ENCODE data around the gene JMJD6.

The JMJD6 gene

GRCh38 chr17:76723812-76724211 lies 2.6 kb downstream of the JMJD6 start:
- TF ChIP-seq SIN3A (IDR thresholded peaks at IDR 0.05; ENCODE audit: borderline replicate concordance, insufficient read depth, low read length) (no peak), TAF1 (IDR thresholded peaks at IDR 0.05; ENCODE audit: borderline replicate concordance, insufficient read depth, low read length) (no peak), FOXP2 (optimal IDR thresholded peaks at IDR 0.05; ENCODE audit: borderline replicate concordance, extremely low read depth, extremely low read length, insufficient read depth) (no peak), REST (IDR thresholded peaks at IDR 0.05; ENCODE audit: insufficient read depth in 1 of 2, low read depth in 2 of 2, low read length in 2 of 2) (no peak), POLR2AphosphoS5 (IDR thresholded peaks at IDR 0.05; ENCODE audit: low read depth, low read length) (no peak)

GRCh38 chr17:76722279-76722678 lies 4.1 kb downstream of the JMJD6 start:
- TF ChIP-seq REST (IDR thresholded peaks at IDR 0.05; ENCODE audit: insufficient read depth in 1 of 2, low read depth in 2 of 2, low read length in 2 of 2) = no peak
- TF ChIP-seq FOXP2 (optimal IDR thresholded peaks at IDR 0.05; ENCODE audit: borderline replicate concordance, extremely low read depth, extremely low read length, insufficient read depth) = no peak
- TF ChIP-seq TAF1 (IDR thresholded peaks at IDR 0.05; ENCODE audit: borderline replicate concordance, insufficient read depth, low read length) = no peak
- no peak for TF ChIP-seq POLR2AphosphoS5 (IDR thresholded peaks at IDR 0.05; ENCODE audit: low read depth, low read length)
- TF ChIP-seq SIN3A (IDR thresholded peaks at IDR 0.05; ENCODE audit: borderline replicate concordance, insufficient read depth, low read length) = no peak

GRCh38 chr17:76721463-76721862 lies 4.9 kb downstream of the JMJD6 start:
- TF ChIP-seq FOXP2 (optimal IDR thresholded peaks at IDR 0.05; ENCODE audit: borderline replicate concordance, extremely low read depth, extremely low read length, insufficient read depth) (no peak), SIN3A (IDR thresholded peaks at IDR 0.05; ENCODE audit: borderline replicate concordance, insufficient read depth, low read length) (no peak), POLR2AphosphoS5 (IDR thresholded peaks at IDR 0.05; ENCODE audit: low read depth, low read length) (no peak), REST (IDR thresholded peaks at IDR 0.05; ENCODE audit: insufficient read depth in 1 of 2, low read depth in 2 of 2, low read length in 2 of 2) (no peak), TAF1 (IDR thresholded peaks at IDR 0.05; ENCODE audit: borderline replicate concordance, insufficient read depth, low read length) (no peak)

GRCh38 chr17:76720941-76721340 lies 5.5 kb downstream of the JMJD6 start:
- TF ChIP-seq POLR2AphosphoS5 (IDR thresholded peaks at IDR 0.05; ENCODE audit: low read depth, low read length) (no peak), TAF1 (IDR thresholded peaks at IDR 0.05; ENCODE audit: borderline replicate concordance, insufficient read depth, low read length) (no peak)

- TF ChIP-seq POLR2AphosphoS5 (IDR thresholded peaks at IDR 0.05; ENCODE audit: low read depth, low read length) (no peak), FOXP2 (optimal IDR thresholded peaks at IDR 0.05; ENCODE audit: borderline replicate concordance, extremely low read depth, extremely low read length, insufficient read depth) (no peak)
Observed at GRCh38 chr17:76720211-76720610, 6.2 kb downstream of the JMJD6 start.

GRCh38 chr17:76718516-76718915 lies 7.9 kb downstream of the JMJD6 start:
- no peak for TF ChIP-seq FOXP2 (optimal IDR thresholded peaks at IDR 0.05; ENCODE audit: borderline replicate concordance, extremely low read depth, extremely low read length, insufficient read depth)
- TF ChIP-seq REST (IDR thresholded peaks at IDR 0.05; ENCODE audit: insufficient read depth in 1 of 2, low read depth in 2 of 2, low read length in 2 of 2) = no peak
- TF ChIP-seq TAF1 (IDR thresholded peaks at IDR 0.05; ENCODE audit: borderline replicate concordance, insufficient read depth, low read length) = no peak
- TF ChIP-seq SIN3A (IDR thresholded peaks at IDR 0.05; ENCODE audit: borderline replicate concordance, insufficient read depth, low read length) = no peak
- no peak for TF ChIP-seq POLR2AphosphoS5 (IDR thresholded peaks at IDR 0.05; ENCODE audit: low read depth, low read length)
